ENCODE results near the gene CTTN. TPM values are rescaled to one million over a fixed set of nuclear protein-coding genes. Genes with fewer than 3 reads are reported as not detected.
"Not testable (repeated sequence)": the region's sequence is repeated elsewhere in the genome, so short reads cannot be mapped to it uniquely, and the experiment has no call there.

CTTN gene
- total and polyA plus RNA-seq, 7 experiments from 2014 or later = 0.07 to 2.6 (median 1.8) TPM; not detected in 1

DNA sequence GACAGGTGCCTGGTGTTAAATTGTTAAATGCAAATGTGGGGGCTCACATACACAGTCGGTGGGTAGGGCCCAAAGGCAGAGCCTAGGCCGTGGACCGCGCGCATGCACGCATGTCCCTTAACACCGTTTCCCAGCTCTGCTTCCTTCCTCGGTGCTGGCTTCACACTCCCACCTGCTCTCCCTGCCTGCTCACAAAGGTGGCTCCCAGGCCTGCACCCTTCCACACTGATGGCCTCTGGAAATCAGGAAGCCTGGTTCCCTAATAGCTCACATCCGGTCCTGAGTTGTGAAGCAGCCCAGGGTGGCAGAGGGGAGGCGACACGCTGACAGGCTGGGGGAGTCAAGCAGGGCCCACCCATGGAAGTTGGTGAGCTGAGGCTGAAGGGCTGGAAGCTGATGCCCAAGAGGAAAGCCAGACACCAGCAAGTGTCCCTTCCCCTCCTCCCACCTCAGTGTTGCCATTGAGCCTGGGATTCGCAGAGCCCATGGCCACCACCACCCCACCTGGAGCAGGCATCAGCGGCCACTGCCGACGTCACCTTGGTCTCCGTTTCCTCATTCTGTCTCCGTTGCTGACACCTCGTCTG is 13.7 kb upstream of the CTTN start:
- no peaks in the 10 kb centered on the region for H3K4me1 Mint-ChIP-seq
- ATAC-seq (no peak), DNase-seq (no peak)
- H3K36me3 Mint-ChIP-seq = peaks cover 7 to 31% (median 12%) of the 10 kb centered on the region in 5 donors
- Histone ChIP-seq H3K27me3 (ENCODE audit: control insufficient read depth in 2 of 2, insufficient read depth in 2 of 2, low read length in 2 of 2) (no peaks in the 10 kb centered on the region), H3K4me1 (ENCODE audit: control insufficient read depth in 2 of 2, insufficient read depth in 2 of 2, low read length in 2 of 2) (no peaks in the 10 kb centered on the region), H3K9me3 (ENCODE audit: control insufficient read depth in 2 of 3, low read length in 3 of 3) (no peaks in the 10 kb centered on the region), H3K4me3 (ENCODE audit: low read length) (no peak overlapping the region), H3K36me3 (ENCODE audit: control insufficient read depth in 2 of 3, insufficient read depth in 3 of 3, low read length in 3 of 3) (peaks cover 0 to 40% (median 0%) of the 10 kb centered on the region in 3 experiments), H3K27ac (ENCODE audit: low read depth, low read length) (no peak overlapping the region)
- no peak overlapping the region for H3K4me3 Mint-ChIP-seq
- H3K27me3 Mint-ChIP-seq = peaks cover 0 to 4% (median 0%) of the 10 kb centered on the region in 5 donors
- intact Hi-C loops (cut with micrococcal nuclease) = no loop called here
- ChIA-PET CTCF (no interaction called here), POLR2A (no interaction called here)
- H3K27ac Mint-ChIP-seq = peak overlapping the region in 2 of 9 donors; percentile 58 to 72
- H3K9me3 Mint-ChIP-seq = peaks cover 0 to 3% (median 0%) of the 10 kb centered on the region in 11 donors

GRCh38 chr11:70387564-70387963 is 10.8 kb upstream of the CTTN start:
- Histone ChIP-seq H3K4me3 (ENCODE audit: low read length) (no peak overlapping the region), H3K27ac (ENCODE audit: low read depth, low read length) (no peak overlapping the region), H3K9me3 (ENCODE audit: control insufficient read depth in 2 of 3, low read length in 3 of 3) (no peaks in the 10 kb centered on the region), H3K36me3 (ENCODE audit: control insufficient read depth in 2 of 3, insufficient read depth in 3 of 3, low read length in 3 of 3) (peaks cover 0 to 17% (median 0%) of the 10 kb centered on the region in 3 experiments), H3K4me1 (ENCODE audit: control insufficient read depth in 2 of 2, insufficient read depth in 2 of 2, low read length in 2 of 2) (no peaks in the 10 kb centered on the region), H3K27me3 (ENCODE audit: control insufficient read depth in 2 of 2, insufficient read depth in 2 of 2, low read length in 2 of 2) (no peaks in the 10 kb centered on the region)
- CTCF ChIA-PET = no interaction called here
- intact Hi-C loops (cut with micrococcal nuclease) = no loop called here
- peaks cover 5 to 15% (median 9%) of the 10 kb centered on the region in 5 donors for H3K27me3 Mint-ChIP-seq
- no peaks in the 10 kb centered on the region for H3K4me1 Mint-ChIP-seq
- ATAC-seq (no peak), DNase-seq (no peak)
- POLR2A ChIA-PET = no interaction called here
- H3K27ac Mint-ChIP-seq = no peak overlapping the region
- H3K9me3 Mint-ChIP-seq = peaks cover 0 to 3% (median 0%) of the 10 kb centered on the region in 11 donors
- H3K4me3 Mint-ChIP-seq = no peak overlapping the region
- peaks cover 2 to 20% (median 12%) of the 10 kb centered on the region in 5 donors for H3K36me3 Mint-ChIP-seq

DNA sequence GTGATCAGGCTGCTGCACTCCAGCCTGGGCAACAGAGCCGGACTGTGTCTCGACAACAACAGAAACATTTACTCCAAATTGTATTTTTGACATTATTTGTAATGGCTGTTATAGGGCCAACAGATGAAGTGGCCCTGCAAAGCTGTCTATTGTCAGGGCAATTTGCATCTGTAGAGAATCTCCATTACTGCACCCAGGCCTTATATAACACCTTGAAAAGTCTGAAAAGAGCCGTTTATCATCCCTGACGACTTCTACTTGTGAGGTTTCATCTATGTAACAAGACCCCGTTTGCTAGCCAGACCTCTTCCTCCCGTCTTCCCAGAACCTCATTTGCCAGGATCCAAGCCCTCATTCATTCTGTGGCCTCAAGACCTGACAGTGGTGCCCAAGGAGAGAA is 9.1 kb upstream of the CTTN start:
- Mint-ChIP-seq H3K4me3 (no peak overlapping the region), H3K4me1 (no peaks in the 10 kb centered on the region), H3K27me3 (peaks cover 12 to 29% (median 21%) of the 10 kb centered on the region in 5 donors), H3K9me3 (peaks cover 0 to 3% (median 0%) of the 10 kb centered on the region in 11 donors), H3K36me3 (peaks cover 2 to 16% (median 9%) of the 10 kb centered on the region in 5 donors), H3K27ac (no peak overlapping the region)
- DNase-seq (no peak), ATAC-seq (no peak)
- no peaks in the 10 kb centered on the region for H3K9me3 ChIP-seq (ENCODE audit: control insufficient read depth in 2 of 3, low read length in 3 of 3)
- H3K27ac ChIP-seq (ENCODE audit: low read depth, low read length) = no peak overlapping the region
- H3K4me1 ChIP-seq (ENCODE audit: control insufficient read depth in 2 of 2, insufficient read depth in 2 of 2, low read length in 2 of 2) = no peaks in the 10 kb centered on the region
- H3K36me3 ChIP-seq (ENCODE audit: control insufficient read depth in 2 of 3, insufficient read depth in 3 of 3, low read length in 3 of 3) = peaks cover 0 to 7% (median 0%) of the 10 kb centered on the region in 3 experiments
- ChIA-PET POLR2A (no interaction called here), CTCF (no interaction called here)
- intact Hi-C loops (cut with micrococcal nuclease) = no loop called here
- H3K4me3 ChIP-seq (ENCODE audit: low read length) = no peak overlapping the region
- no peaks in the 10 kb centered on the region for H3K27me3 ChIP-seq (ENCODE audit: control insufficient read depth in 2 of 2, insufficient read depth in 2 of 2, low read length in 2 of 2)

DNA sequence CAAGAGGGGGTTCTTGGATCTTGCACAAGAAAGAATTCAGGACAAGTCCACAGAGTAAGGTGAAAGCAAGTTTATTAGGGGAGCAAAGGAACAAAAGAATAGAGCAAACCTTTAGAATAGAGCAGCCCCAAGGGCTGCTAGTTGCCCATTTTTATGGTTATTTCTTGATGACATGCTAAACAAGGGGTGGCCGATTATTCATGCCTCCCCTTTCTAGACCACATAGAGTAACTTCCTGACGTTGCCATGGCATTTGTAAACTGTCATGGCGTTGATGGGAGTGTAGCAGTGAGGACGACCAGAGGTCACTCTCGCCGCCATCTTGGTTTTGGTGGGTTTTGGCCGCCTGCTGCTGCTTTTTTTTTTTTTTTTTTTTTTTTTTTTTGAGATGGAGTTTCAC is 7.4 kb upstream of the CTTN start:
- H3K36me3 Mint-ChIP-seq; H3K4me3 ChIP-seq (ENCODE audit: low read length); H3K4me1 Mint-ChIP-seq; ATAC-seq; DNase-seq; CTCF ChIA-PET; POLR2A ChIA-PET; H3K9me3 ChIP-seq (ENCODE audit: control insufficient read depth in 2 of 3, low read length in 3 of 3); H3K9me3 Mint-ChIP-seq; H3K27ac ChIP-seq (ENCODE audit: low read depth, low read length); H3K4me3 Mint-ChIP-seq; H3K27ac Mint-ChIP-seq; H3K27me3 ChIP-seq (ENCODE audit: control insufficient read depth in 2 of 2, insufficient read depth in 2 of 2, low read length in 2 of 2); H3K36me3 ChIP-seq (ENCODE audit: control insufficient read depth in 2 of 3, insufficient read depth in 3 of 3, low read length in 3 of 3); H3K4me1 ChIP-seq (ENCODE audit: control insufficient read depth in 2 of 2, insufficient read depth in 2 of 2, low read length in 2 of 2): not testable (repeated sequence)
- peaks cover 13 to 42% (median 25%) of the 10 kb centered on the region in 5 donors for H3K27me3 Mint-ChIP-seq
- intact Hi-C loops (cut with micrococcal nuclease) = loop anchor here in 1 of 2 donors (10.0 kb wide), 1 partner anchor 116 kb away; the partner anchor contains the start of gene PPFIA1

- ChIA-PET CTCF (no interaction called here), POLR2A (no interaction called here)
- H3K9me3 ChIP-seq (ENCODE audit: control insufficient read depth in 2 of 3, low read length in 3 of 3) = no peaks in the 10 kb centered on the region
- peaks cover 9% of the 10 kb centered on the region in 2 donors for H3K4me1 ChIP-seq (ENCODE audit: control insufficient read depth in 2 of 2, insufficient read depth in 2 of 2, low read length in 2 of 2)
- Mint-ChIP-seq H3K9me3 (peaks cover 0 to 3% (median 0%) of the 10 kb centered on the region in 11 donors), H3K36me3 (peaks cover 0 to 3% (median 0%) of the 10 kb centered on the region in 5 donors), H3K4me3 (no peak overlapping the region), H3K27me3 (peaks cover 23 to 58% (median 36%) of the 10 kb centered on the region in 5 donors), H3K27ac (no peak overlapping the region), H3K4me1 (peaks cover 10 to 16% (median 12%) of the 10 kb centered on the region in 7 donors)
- no peak overlapping the region for H3K4me3 ChIP-seq (ENCODE audit: low read length)
- no peaks in the 10 kb centered on the region for H3K36me3 ChIP-seq (ENCODE audit: control insufficient read depth in 2 of 3, insufficient read depth in 3 of 3, low read length in 3 of 3)
- intact Hi-C loops (cut with micrococcal nuclease) = loop anchor here in 1 of 2 donors (10.0 kb wide), 1 partner anchor 120 kb away; the partner anchor contains the start of gene PPFIA1
- H3K27me3 ChIP-seq (ENCODE audit: control insufficient read depth in 2 of 2, insufficient read depth in 2 of 2, low read length in 2 of 2) = no peaks in the 10 kb centered on the region
- no peak overlapping the region for H3K27ac ChIP-seq (ENCODE audit: low read depth, low read length)
- DNase-seq (no peak), ATAC-seq (no peak)
Observed at GRCh38 chr11:70394211-70394950, 3.9 kb upstream of the CTTN start.

- Mint-ChIP-seq H3K4me1 (peaks cover 11 to 22% (median 12%) of the 10 kb centered on the region in 7 donors), H3K4me3 (peak overlapping the region; percentile 76 to 97 (median 92)), H3K36me3 (peaks cover 0 to 3% (median 0%) of the 10 kb centered on the region in 5 donors), H3K27ac (peak overlapping the region in 7 of 9 donors; percentile 24 to 90 (median 65)), H3K9me3 (peaks cover 0 to 2% (median 0%) of the 10 kb centered on the region in 11 donors), H3K27me3 (peaks cover 18 to 74% (median 31%) of the 10 kb centered on the region in 5 donors)
- H3K27me3 ChIP-seq (ENCODE audit: control insufficient read depth in 2 of 2, insufficient read depth in 2 of 2, low read length in 2 of 2) = no peaks in the 10 kb centered on the region
- H3K27ac ChIP-seq (ENCODE audit: low read depth, low read length) = no peak overlapping the region
- intact Hi-C loops (cut with micrococcal nuclease) = loop anchor here in 1 of 2 donors (10.0 kb wide), 1 partner anchor 123 kb away; the partner anchor contains the start of gene PPFIA1
- peak overlapping the region; percentile 36 for H3K4me3 ChIP-seq (ENCODE audit: low read length)
- ATAC-seq (no peak), DNase-seq (peak in 2 of 9 donors; percentile 3 to 27)
- H3K4me1 ChIP-seq (ENCODE audit: control insufficient read depth in 2 of 2, insufficient read depth in 2 of 2, low read length in 2 of 2) = peaks cover 9% of the 10 kb centered on the region in 2 donors
- no peaks in the 10 kb centered on the region for H3K9me3 ChIP-seq (ENCODE audit: control insufficient read depth in 2 of 3, low read length in 3 of 3)
- no peaks in the 10 kb centered on the region for H3K36me3 ChIP-seq (ENCODE audit: control insufficient read depth in 2 of 3, insufficient read depth in 3 of 3, low read length in 3 of 3)
- CTCF ChIA-PET = no interaction called here
- POLR2A ChIA-PET = no interaction called here
Observed at GRCh38 chr11:70397336-70397982, 870 bp upstream of the CTTN start.

All from naive thymus-derived CD4-positive, alpha-beta T cell (primary cell).